ENCODE results near the gene FLT1.

FLT1 gene

DNA sequence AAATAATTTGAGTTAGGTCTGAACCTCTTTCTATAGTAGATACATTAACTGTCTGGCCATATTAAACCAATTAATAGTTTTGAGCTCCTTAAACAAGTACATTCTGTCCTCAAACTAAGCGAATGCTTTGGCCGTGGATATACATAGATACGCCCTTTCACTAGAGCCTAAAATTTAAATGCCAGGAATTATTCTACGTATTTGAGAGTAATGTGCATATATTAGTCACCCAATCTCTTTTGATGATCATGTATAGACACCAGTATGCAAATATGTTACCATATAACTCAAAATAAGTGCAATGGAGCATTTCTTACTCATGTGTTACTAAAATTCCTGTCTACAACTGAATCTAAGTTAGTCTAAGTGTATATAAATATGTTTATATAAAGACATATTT is 70.4 kb downstream of the FLT1 start:
- no peak for DNase-seq

DNA sequence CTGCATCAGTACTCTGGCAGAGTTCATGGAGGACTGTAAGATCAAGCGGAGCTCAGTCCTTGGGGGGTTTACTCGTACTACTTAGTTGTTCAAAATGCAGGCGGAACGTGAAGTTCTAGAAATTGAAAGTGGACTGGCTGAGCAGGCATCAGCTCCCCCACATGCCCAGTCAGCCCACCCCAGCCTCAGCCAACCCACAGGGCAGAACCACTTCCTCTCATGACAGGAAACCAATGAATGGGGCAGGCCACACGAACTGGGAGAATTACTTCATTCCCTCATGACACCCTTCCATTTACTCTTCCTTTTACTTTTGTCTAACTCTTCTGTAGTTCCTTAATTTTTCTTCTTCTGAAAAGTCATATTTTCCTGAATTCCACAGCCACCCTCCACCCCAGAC is 71.9 kb downstream of the FLT1 start:
- no peak for DNase-seq

DNA sequence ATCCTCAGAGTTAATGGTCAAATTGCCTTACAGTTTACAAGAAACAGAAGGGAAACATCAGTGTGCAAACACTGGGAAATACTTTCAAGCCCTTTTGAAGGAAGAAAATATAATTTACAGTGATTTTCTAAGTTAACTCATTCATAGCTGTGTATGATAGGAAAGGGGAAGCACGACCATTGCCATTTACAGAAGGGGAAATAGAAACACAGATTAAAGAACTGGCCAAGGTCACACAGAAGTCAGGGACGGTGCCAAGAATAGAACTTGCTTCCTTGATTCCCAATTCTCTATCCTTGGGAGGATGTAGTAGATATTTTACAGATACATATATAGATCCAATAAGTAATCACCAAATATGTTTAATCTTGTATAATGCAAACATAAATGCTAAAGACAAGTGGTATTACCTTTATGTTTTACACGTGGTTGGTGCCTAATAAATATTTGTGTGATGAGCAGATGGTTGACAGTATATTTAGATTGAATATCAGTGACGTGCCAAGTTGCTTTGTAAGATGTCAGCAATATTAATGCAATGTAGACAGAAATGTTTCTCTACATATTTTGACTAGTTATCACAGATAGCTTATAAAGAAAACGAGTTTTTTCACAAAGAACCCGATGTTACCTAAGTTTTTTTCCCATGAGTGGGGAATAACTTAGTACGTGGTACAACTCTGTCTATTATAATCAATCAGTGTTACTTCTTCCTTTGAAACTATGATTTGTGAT is 73.1 kb downstream of the FLT1 start:
- no peak for DNase-seq

DNA sequence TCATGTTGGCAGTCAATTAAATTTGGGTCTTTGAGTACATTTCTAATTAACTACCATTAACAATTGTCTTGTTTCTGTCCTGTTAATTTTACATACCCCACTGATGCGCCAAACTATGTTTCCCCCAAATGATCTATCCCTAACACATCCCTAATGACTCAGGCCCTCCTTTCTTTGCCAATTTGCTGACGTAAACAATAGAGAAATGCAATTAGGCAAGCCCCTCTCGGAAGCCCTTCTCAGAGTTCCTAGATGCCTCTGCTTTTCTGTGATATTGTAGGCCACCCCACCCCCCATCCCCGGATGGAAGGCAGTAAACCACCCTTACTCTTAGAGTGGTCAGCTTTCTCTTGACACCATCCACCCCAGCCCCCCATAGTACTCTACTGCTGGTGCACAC is 74.2 kb downstream of the FLT1 start:
- DNase-seq, result no peak

DNA sequence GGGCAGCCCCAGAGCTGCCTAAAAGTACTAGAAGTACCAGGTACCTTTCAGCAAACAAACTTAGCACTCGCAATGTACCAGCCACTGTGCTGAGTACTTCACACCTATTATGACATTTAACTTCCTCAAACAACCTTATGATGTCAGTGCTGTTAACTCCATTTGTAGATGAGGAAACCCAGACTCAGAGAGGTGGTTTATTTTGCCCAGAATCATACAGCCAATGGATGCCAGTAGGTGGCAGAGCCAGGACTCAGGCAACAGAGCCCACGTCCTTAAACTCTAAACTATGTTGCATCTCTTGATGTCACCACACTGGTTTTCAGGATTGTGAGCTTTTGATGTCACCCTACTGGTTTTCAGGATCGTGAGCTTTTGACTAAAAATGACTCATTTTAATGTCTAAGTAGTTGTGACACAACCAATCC is 78.9 kb downstream of the FLT1 start:
- no peak for DNase-seq

DNA sequence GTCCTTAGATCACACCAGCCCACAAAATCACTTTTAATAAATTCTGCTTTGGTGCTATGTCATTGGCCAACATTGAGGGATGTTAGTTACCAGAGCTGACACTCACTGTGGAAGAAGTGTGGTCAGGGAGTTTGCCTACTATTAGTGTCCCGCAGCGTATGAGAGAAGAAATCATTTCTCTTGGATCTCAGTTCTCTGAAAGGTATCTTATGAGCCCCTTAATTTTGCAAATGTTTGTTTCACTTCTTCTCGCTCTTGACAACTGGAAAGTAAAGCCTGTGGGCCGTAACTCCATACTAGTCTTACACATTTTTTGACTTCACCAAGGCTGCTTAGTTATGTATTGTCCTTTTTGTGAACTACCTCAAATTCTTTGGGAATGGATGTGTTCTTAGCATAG is 80.9 kb downstream of the FLT1 start:
- no peak for DNase-seq

DNA sequence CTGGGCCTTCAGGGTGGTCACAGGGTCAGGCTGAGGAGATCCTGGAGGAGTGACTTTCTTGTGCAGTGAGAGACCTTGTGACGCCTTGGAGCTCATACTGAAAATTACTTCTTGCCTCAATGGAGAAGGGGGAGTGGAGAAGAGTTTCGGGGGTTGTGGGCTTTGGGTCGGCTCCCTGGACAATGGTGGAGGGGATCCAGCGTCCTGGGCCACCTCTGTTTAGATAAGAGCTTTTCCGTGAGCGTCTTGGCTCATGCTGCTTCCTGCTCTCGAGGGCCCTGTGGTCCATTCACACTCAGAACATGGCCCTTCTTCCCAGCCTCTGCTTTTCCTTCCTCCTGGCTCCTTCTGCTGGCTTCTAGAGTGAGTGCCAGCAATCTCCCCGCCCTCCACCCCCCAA is 81.9 kb downstream of the FLT1 start:
- DNase-seq, result no peak

DNA sequence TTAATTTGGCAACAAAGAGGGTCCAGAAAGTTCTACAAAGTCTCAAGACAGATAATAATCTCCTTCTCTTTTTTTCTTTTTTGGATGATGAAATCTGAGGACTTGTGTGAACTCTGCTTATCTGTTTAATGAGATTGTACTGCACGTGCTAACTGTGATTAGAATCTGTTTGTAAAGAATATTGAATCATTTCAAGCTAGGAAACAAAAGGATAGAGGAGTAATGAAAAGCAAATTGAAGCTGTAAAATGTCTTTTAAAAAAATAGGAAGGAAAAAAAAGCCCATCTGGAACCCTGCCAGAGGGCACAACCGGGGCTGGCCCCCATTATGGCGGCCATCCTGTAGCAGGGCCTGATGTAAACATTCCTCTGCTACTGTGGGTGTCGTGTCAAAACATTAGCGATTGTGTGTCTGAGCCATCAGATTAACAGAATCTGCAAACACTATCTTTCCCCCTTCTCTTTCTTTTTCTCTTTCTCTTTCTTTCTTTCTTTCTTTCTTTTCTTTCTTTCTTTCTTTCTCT is 83.0 kb downstream of the FLT1 start:
- DNase-seq, result peak; percentile 37

DNA sequence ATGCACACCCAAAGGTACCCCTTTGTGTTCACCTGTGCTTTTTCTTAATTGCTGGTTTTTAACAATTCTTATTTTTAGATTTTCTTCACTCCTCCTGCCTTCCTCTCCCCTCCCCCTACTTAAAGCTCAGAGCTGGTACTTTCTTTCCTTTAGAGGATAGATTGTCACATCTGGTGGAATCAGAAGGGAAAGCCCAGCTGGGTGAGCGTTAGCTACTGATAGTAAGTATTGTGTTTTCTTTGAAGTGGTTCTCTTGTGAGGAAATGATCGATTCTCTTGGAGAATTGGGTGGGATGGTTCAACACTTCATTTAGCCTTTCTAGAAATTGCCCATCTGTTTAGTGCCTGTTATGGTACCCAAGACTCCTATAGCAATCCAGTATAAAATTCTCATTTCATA is 84.8 kb downstream of the FLT1 start:
- DNase-seq, result no peak

DNA sequence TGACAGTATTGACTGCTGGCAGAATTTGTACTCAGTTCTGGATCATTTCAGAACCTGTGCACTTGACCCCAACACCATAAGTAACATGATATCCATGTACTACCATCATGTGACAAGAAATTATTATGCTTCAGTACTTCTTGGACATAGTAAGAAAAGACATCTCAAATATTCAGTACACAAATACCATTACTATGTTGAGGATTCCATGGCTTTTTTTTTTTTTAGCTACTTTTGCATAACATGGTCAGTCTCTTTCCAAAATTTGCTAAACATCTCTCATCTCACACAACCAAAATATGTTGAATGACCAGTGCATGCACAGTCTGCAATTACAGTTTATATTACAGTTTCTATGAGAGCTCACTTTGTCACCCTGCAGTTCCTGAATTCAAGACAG is 85.3 kb downstream of the FLT1 start:
- no peak for DNase-seq

DNA sequence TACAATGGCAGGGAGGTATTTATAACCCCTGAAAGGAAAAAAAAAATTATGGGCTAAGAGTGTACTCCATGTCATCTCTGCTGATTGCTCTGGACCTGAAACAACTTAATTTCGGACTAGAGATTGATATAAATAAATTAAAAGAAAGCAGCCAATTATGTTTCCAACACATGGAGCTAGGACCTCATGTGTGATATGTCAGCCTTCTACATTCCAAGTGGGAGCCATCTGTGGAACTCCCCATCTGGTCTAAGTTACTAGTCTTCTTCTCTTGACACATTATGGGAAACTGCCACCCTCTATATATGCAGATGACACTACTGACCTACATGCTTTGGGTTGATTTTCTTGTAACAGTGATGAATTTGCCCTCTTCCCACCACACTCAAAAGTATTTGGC is 86.1 kb downstream of the FLT1 start:
- DNase-seq, result no peak

DNA sequence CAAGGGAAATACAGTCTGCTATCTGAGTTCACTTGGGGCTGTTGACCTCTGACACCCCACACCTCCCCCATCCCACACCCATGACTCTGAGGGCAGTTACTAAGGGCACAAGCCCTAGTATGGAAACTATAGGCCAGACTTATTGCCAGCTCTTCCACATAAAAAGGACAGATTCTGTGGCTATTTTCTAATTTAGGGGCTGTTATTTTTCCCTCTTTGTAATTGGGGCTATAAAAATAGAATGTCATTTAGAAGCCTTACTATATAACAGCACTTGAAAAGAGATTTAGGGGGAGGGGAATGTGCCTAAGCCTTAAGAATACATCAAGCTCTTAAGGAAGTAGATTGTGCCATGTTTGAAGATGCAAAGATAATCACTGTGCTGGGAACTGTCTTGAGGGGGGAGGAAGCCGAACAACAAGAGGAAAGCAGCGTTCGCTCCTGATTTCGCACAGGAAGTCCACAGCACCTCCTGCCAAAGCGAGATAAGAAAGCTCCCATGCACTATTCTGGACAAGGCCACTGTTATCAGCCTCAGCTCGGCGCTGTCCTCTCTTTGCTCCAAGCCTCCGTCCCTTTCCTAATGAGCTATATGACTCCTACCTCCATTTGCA is 86.6 kb downstream of the FLT1 start:
- DNase-seq, result peak; percentile 25

DNA sequence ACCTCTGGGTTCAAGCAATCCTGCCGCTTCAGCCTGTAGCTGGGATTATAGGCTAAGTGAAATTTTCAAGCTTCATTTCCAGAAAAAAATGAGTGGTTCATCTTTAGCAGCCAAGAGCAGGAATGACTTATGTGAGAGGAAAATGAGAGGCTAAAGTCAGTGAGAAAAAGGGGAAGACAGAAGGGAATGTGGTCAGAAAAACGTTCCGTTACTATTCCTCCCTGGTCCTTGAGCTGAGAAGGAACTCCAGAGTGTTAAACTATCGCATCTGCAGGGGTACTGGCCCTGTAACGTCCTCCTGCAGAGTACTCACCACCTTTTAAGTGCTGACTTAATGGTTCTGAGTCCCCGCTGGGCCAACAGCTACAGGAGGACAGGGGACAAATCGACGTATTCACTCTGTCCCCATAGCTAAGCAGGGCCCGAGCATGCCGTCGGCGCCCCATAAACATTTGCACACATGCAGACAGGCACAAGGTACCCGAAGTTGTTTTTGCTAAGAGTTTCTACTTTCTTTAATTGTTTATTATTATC is 88.1 kb downstream of the FLT1 start:
- no peak for DNase-seq

DNA sequence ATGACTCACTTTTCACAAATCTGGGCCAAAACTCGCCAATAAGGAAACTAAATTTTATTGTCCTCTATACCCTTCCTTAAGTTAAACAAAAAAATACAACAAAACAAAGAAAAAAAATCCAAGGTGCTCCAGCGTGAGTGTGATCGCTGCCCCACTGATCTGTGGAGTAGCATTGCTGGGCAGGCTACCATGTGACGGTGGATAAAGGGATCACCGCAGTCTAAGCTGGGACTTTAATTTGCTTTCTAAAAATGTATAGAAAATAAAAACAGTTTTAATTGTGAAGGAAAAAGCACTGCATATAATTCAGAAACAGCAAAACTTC is 92.9 kb downstream of the FLT1 start:
- DNase-seq, result no peak

DNA sequence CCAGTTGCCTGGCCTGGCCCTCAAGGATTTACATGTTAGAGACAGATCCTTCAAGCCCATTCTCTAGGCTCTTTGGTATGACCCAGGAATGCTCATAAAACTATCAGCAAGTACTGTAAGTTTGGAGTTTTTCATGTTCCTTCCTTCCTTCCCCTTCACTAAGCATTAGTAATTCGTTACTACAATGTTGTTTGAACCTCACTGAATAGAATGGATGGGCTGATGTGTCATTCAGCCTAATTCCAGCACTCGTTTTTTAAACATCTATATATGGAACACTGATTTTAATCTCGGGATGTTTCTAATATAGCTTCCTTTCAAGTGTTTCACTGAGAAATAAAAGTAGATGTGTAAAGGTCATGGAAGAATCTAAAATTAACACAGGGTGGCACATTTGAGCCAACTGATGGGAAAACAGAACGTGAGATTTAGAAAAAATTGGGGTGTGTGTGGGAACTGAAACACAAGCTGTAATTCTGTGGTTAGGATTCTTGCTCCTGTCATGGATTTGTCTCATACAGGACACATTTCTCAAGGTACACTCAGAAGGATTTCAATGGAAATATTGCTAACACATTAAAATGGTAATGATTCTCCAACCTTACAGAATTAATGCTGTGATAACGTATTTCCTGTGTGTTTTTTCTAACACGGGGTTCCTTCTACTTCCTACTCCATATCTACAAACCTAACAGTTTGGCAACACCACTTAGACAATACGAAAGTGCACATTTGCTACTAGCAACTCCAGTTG is 93.4 kb downstream of the FLT1 start:
- no peak for DNase-seq

DNA sequence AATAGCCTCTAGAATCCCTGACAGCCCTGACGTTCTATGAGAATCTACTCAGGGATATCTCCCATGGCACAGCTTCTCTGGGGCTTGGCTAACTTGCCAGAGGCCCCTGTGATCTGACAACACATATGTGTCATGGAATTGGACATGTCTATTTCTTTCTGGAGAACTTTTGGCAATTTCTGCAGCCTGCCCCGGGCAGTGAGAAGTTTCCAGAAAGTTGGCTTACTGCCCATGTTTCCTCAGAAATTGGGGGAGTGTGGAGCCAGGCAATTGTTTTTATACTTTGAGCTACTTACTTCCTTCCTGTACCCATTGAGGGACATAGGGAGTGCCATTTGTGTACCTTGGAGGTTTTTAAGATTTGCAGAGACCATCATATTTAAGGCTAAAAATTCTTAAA is 98.9 kb downstream of the FLT1 start:
- no peak for DNase-seq

DNA sequence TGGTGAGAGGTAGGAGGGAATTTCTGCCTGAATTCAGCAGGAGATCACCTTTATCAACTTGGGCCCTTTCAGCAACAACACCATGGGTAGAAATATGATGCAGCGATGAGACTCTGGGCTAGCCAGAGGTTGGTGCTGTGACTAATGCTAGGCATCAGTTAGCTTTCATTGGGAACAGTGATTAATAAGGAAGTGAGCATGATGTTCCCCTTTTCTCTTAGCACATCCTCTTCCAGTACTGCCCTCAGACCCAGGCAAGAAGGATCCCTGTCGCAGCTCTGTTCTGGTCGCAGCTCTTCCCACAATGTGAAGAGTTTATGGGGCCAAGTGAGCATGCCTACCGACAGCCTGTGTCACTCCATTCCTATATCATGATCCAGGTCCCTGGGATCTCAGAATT is 100.5 kb downstream of the FLT1 start:
- DNase-seq, result no peak

DNA sequence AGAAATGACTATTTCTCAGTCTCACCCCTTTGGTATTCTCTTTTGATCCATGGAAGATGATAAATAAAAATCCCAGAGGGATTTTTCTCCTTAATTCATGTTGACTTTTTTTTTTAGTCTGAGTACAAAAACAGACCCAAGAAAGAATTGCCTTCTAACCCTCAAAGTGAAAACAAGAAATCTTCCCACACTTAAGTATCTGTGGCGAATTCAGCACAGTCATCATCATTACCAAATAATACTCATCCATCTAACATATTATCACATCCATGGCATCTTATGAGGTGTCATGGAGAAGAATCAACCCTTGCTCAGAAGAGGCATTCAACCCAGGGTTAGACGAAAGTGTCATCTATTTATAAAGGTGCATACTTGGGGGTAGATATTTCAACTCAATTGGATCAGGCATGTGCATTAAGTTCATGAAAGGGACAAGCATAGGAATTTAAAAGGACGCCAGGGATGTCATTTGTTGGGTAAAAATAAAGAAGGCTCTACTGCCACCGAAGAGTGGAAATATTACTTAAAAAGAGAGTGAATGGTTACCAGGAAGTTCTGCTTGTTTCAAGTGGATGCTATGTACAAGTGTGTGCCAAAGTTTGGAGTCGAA is 101.9 kb downstream of the FLT1 start:
- no peak for DNase-seq

DNA sequence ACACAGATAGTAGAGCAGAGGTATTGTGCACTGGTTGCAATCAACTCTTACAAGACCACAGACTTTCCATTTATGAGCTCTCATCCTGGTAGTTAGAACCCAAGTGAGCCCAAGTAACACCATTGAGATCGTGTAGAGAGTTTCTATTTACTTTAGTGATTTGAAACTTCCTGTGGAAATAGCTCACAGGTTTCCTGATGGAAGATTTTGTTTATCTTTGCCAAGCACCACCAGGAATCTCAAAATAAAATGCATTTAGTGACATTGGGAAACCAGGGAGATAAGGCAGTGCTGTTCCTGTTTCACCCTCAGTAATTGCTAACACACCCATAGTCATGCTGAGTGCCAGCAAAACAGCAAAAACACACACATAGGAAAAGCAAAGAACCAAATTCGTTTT is 102.5 kb downstream of the FLT1 start:
- no peak for DNase-seq

DNA sequence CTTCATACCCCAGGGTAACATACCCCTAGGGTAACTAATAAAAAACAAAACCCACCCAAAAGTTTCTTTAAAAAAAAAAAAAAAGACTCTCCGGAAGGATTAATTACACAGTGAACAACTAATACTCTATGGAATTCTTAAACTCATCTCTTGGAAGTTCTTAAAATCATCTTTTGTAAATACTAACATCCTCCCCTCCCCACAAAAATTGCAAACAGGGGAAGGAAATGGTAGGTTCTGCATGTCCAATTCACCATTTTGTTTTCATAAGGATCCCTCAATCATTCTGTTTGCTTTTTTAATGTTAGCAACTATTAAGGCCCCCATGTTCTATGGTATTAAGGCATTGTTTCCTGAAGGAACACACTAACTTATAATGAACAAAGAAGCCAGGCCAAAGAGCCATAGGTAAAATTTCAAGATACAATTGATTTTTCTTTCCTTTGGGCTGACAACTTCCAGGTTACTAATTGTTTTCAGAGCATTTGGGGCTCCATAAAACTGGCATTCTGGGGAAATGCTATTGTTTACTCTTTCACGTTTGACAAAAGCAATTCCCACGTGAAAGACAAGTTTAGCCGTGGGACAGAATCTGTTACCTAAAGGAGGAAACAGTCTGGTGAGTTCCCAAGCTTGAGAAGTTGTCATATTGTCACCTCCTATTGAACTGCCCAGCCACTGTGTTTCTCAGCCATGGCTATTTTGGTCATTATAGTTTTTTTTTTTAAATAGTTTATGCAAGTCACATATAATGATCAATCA is 107.0 kb downstream of the FLT1 start:
- DNase-seq, result no peak

DNA sequence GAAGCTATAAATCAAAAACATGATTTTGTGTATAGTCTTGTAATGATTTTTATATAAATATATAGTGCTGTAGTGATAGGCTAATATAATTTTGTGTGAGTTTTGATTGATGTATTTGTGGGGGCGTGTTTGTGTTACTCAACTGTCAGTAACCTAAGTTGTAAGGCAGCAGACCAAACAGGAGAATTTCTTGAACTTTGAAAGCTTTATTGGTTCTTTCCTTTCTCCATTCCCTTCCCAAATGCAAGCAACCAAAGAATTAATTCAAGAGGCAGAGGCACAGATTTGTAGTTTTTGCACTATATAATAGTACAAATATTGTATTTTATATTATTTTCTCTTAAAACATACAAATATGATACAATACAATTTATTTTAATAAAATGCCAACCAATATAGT is 109.6 kb downstream of the FLT1 start:
- DNase-seq, result no peak

DNA sequence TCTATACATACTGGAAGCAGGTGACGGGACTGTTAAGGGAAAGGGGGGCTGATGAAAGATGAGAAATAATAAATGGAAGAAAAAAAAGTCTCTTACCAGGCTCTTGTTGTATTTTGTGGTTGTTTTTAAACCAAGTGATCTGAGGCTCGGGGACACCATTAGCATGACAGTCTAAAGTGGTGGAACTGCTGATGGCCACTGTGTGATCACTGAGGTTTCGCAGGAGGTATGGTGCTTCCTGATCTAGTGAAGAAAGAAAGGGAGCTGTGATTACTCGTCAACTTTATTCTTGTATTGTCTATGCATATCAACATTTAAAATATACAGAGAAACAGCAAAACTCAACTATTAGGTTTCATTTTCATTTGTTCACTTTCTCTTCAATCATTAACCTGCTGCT is 110.1 kb downstream of the FLT1 start:
- DNase-seq, result no peak

DNA sequence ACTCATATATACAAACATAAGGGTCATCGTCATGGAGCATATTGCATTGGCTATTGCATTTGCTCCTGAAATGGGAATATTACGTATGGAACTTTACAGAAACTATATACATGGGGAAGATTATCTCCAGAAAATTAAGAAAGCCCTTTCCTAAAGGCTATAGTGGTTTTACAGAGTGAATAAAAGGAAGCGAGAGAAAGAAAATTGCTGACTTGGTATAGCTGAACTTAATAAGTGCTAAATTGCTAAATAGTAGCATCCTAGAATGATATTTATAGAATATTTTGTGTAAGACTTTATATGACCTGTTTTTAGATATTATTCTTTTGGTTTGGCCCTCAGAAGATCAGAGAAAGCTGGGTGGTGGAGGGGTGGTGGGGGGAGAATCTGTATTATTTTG is 114.6 kb downstream of the FLT1 start:
- DNase-seq, result no peak
